SW 1271 (cell line): Measurements from ENCODE around the gene PARD3B.
"Not testable (repeated sequence)": the region's sequence is repeated elsewhere in the genome, so short reads cannot be mapped to it uniquely, and the experiment has no call there.

ENCODE experiments used
- DNase-seq, 2 experiments: peaks; one replicate each; lab custom pipeline; 2025; lab: John Stamatoyannopoulos, UW

PARD3B gene

DNA sequence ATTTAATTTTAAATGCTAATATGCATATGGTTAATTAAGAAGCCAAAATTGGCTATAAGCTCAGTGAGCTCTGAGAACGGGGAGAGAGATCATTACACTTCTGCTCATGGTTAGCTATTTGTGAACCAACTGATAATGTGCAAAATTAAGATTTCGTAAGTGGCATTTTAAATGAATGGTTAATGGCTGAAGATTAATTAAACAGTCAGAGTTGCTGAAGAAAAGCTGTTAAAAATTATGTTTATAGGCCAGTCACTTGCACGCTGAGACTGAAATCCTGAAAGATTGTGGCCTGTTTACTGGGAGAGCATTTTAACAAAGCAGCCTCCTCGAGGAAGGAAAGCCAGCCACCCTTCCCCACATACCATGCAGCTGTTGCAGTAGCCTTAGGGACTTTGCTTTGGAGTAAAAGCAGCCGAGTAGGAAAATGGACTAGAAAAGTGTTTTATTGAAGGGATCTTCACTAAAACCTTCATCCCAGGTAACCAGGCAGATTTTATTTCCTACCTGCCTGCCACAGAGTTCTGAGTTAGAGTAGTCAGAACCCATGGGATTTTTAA is 918.3 kb downstream of the PARD3B start:
- no peak for DNase-seq

GRCh38 chr2:205464681-205465080 is 919.4 kb downstream of the PARD3B start:
- DNase-seq, result no peak

DNA sequence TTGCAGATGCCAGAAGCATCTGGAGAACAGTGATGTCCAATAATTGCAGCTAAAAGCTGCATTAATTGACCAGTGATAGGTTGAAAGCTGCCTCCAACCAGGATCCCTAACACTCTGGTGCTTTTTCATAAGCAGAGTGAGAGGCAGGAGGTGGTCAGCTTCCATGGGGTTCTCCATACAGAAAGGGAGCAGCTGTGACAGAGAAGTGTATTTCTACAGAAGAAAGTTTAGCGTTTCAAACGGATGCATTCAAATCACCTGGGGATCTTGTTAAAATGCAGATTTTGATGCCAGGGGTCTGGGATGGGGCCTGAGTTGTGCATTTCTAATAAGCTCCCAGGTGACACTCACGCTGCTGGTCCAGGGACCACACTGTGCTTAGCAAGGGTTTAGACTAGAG is 920.5 kb downstream of the PARD3B start:
- DNase-seq, result no peak

DNA sequence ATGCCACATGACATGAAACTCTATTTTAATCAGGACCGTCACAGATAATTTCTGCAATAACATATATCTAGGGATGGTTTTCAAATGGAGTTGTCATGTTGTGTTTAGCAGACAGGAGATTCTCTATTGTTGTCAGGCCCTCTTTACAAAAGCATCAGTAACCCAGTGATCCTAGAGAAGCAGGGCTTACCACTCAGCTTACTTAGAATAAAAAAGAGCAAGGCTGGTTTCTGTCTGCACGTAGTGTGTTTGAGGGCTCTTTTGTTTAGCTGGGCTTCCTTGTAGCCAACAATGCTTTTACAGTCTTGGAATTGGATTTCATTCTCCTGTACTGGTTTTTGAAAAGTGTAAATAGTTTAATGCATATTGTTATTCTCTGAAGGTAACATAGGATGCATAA is 926.5 kb downstream of the PARD3B start:
- DNase-seq, result no peak

GRCh38 chr2:205473791-205474190 is 928.5 kb downstream of the PARD3B start:
- DNase-seq, result no peak

DNA sequence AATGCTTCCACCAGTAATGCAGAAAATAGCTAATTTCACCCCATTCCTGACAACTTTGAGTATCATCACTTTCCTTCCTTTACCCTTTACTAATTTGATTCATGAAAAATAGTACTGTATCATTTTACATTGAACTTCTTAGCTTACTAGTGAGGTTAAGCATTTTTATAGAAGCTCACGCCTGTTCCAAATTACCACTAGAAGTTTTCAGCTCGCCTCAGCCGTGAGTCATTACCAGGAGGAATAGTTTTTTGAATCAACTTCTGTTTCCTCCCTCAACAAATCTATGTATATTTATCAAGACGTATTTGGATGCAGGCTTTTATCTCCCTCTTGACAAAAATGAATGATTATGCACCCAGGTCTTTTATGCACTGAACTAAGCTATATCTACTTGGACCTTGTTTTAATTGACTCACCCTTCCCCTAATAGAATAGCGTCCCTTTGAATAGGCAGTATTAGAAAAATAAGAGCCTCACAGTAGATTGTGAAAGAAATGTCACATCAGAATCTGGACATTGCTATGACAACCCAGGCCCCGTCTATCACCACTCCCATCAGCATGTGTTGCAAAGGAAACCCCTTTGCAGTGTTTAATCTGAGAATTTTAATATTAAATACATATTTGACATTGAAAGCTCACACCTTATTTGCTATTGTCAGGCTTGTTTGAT is 929.6 kb downstream of the PARD3B start:
- no peak for DNase-seq

- DNase-seq, result no peak
These were observed 930.1 kb downstream of the PARD3B start for GRCh38 chr2:205475416-205475768.

- no peak for DNase-seq
These were observed 931.9 kb downstream of the PARD3B start for GRCh38 chr2:205477016-205477705.

- no peak for DNase-seq
These were observed 936.6 kb downstream of the PARD3B start for GRCh38 chr2:205481861-205482260.

- no peak for DNase-seq
These were observed 937.3 kb downstream of the PARD3B start for GRCh38 chr2:205482399-205483081.

- no peak for DNase-seq
These were observed 937.8 kb downstream of the PARD3B start for GRCh38 chr2:205483095-205483494.

DNA sequence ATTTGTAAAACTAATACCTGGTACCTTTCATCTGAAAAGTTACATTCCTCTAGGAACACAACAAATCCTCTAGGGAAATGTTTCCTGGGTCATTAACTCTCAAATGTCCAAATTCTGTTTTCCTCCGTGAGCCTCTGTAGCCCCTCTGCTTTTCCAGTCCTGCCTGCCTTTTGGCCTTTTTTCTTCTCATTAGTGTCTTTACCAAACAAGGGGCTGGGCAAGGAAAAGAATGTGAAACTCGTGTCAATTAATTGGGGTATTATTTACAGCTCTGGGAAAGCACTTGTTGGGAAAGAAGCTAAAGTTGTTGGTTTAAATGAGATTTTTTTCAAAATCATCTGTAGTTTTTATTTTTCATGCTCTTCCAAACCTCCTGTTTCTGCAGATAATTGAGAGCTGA is 938.9 kb downstream of the PARD3B start:
- DNase-seq, result no peak

DNA sequence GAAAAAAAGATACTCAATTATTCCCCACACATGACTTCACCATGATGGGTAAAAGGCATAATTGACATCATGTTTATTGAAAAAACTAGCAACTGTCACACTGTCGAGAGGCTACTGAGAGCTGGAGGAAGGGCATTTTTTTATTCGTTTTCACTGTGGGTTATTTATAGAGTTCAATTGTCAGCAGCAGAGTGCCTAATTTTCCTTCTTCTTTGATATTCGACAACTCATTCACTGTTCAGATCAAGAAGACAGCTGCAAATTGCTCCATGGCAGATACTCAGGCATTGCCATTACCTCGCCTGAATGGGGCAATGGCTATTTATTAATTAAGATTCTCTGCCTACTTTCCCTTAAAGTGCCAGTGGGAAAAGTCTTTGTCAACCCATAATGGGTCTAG is 939.5 kb downstream of the PARD3B start:
- DNase-seq, result no peak

- not testable (repeated sequence) for DNase-seq
These were observed 948.3 kb downstream of the PARD3B start for GRCh38 chr2:205493528-205493927.

DNA sequence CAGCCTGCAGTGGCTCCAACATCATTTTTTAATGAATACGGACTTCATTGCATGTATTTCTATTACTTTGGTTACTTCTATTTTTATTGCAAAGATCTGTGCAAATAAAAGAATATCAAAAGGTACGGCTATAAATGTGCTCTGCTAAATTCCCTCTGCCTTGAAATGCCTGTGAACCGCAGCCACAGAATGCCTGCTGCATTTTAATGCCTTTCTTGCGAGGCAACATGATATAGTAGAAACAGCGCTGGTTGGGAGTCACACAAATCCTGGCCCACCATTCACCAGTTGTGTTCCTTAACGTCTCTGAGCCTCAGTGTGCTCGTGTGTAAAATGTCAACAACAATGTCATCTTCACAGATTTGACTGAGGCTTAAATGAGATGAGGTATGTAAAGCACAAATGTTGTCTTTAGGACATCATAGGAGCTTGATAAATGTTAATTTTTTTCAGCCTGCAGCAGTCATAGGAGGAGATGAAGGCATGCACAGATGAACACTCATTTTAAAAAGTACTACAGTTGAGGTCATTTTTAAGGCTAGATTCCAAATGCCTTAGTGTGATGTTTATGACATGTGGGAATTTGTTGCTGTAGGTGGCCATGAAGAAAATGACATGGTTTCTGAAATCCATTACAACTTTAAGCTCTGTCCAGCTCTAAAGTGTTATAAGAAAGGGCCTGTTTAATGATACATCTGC is 949.4 kb downstream of the PARD3B start:
- no peak for DNase-seq

GRCh38 chr2:205495819-205496218 is 950.5 kb downstream of the PARD3B start:
- DNase-seq, result no peak

DNA sequence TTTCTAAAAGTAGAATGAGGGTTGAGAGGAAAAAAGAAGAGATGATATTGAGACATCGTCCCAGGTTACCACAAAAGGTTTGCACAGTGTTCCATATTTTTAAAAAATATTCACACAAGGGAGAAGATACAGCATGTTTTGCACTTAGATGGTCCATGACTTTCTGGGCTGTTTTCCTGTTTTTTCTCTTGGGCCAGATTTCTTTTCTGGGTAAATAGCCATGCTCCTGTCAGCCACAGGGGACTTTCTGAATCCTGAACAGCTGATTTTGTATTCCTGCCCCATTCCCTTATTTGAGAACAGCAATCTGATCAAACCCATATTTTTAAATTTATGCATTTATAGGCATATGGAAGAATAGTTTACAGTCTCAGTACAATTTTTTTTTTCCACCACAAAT is 951.1 kb downstream of the PARD3B start:
- no peak for DNase-seq

DNA sequence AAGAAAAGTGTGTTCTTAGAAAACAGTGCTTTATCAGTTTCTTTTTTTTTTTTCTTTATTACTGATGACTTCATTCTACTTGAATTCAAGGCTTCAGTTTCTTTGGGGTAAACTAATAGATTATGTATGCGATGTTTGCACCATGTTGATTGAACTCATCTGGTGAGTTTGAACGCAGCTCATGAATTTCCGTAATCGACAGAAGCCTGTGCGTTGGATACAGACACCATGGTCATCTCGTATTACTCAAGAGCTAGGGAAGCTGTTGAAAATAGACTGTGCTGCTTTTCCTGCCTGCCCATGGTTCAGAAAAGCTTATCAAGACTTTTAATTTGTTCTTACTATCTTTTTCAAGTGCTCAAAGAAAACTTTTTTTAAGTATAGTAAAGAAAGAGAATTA is 951.5 kb downstream of the PARD3B start:
- no peak for DNase-seq

DNA sequence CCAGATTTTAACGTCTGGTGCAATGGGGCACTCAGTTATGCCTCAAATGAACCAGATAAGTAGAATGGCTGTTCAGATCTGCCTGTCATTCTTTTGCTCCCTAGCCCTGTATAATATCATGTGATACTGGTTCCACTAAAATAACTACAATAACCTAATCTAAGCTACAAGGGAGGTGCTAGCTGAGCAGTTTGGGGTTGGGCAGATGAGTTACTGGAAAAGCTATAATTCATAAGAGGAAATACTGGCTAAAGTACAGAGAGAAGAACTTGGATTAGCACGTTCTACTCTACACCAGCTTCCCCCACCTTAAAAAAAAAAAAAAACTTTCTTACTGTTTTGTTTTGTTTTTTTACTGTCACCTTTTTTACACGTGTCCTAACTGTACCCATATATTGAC is 953.7 kb downstream of the PARD3B start:
- DNase-seq, result no peak

DNA sequence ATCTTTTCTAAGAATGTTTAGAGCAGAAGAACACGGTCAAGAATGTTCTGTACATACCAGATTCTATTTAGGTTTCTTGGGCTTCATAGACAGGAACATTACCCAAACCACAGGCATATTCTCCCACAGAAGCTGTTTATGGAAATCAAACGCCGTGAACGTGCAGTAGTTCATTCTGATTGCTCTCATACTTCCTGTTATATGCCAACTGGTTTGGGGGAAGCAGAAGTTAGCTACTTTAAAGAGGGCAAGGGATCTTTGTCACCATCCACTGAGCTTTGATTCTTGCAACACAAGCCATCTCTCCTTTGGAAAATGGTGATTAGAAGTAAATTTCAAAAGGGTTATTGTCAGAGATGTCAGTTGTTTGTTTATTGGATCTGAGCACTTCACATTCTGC is 954.8 kb downstream of the PARD3B start:
- DNase-seq, result no peak

- no peak for DNase-seq
These were observed 955.7 kb downstream of the PARD3B start for GRCh38 chr2:205500951-205501350.

GRCh38 chr2:205501826-205502225 is 956.6 kb downstream of the PARD3B start:
- no peak for DNase-seq
